Aorta (tissue), 5 donors: Measurements from ENCODE around the gene CLIC4. TPM values are rescaled to one million over a fixed set of nuclear protein-coding genes. Genes with fewer than 3 reads are reported as not detected.
A peak's percentile ranks its signal among the peaks of the same experiment; 100 is the strongest.
"Not testable (repeated sequence)": the region's sequence is repeated elsewhere in the genome, so short reads cannot be mapped to it uniquely, and the experiment has no call there.

Experiments used
- ATAC-seq: fragments of 200-7000 bp; cut with Tn5 transposase; one replicate; pipeline ENCODE4 v1.9.1; 2022; ENCODE audit warnings: moderate library complexity; ENCODE audit not compliant: low FRiP score
- DNase-seq, 2 donors: peaks; one replicate each; pipeline ENCODE4 v3.0.0-alpha.2; 2020
- H3K27ac ChIP-seq, 2 donors: one replicate each; pipeline ENCODE4 v1.5.1; 2013; ENCODE audit warnings: low read length in 2 of 2, mild to moderate bottlenecking in 2 of 2, moderate library complexity in 2 of 2, control low read depth in 1 of 2, inconsistent platforms in 1 of 2, low read depth in 1 of 2
- H3K27me3 ChIP-seq, 2 donors: one replicate each; pipeline ENCODE4 v1.6.1; 2013; ENCODE audit warnings: control low read depth in 1 of 2, low read length in 1 of 2, mild to moderate bottlenecking in 1 of 2, moderate library complexity in 1 of 2; ENCODE audit not compliant: insufficient read depth in 2 of 2, control insufficient read depth in 1 of 2
- H3K36me3 ChIP-seq, 2 donors: one replicate each; pipeline ENCODE4 v1.6.1; 2013; ENCODE audit warnings: control low read depth in 1 of 2, low read length in 1 of 2, mild to moderate bottlenecking in 1 of 2; ENCODE audit not compliant: insufficient read depth in 2 of 2, control insufficient read depth in 1 of 2
- H3K4me1 ChIP-seq, 2 donors: one replicate each; pipeline ENCODE4 v1.6.1; 2013; ENCODE audit warnings: low read length in 2 of 2, control low read depth in 1 of 2, mild to moderate bottlenecking in 1 of 2, moderate library complexity in 1 of 2; ENCODE audit not compliant: insufficient read depth in 2 of 2, control insufficient read depth in 1 of 2
- H3K4me3 ChIP-seq, 2 donors: one replicate each; pipeline ENCODE4 v1.5.1; 2013; ENCODE audit warnings: low read length in 2 of 2, control low read depth in 1 of 2, mild to moderate bottlenecking in 1 of 2
- H3K9me3 ChIP-seq: one replicate; pipeline ENCODE4 v1.6.1; 2013; ENCODE audit warnings: mild to moderate bottlenecking, low read length; ENCODE audit not compliant: control insufficient read depth
- WGBS, 2 donors: extraction: QIAGEN DNeasy Blood & Tissue Kit; methylation state at CpG; one replicate each; pipeline ENCODE4 v1.1.7; 2013; 5-methylcytosine and 5-hydroxymethylcytosine counted together
- intact Hi-C, 2 donors: fragments of 100-400 bp; cut with DNase I; formaldehyde crosslinking; loops; one replicate each; pipeline versions ENCODE4 v1.14.2 to v1.15.0; 2022
- polyA plus RNA-seq, 2 donors: library from polyadenylated mRNA; stranded (reverse); fragments of 200-250 nt; gene quantifications; one replicate each; pipeline ENCODE4 v1.2.3, GENCODE V29; 2013
- total RNA-seq, 2 donors: library from RNA; stranded (reverse); fragmentation: NEBNext Ultra II Directional; extraction: Animal tissue kit (Norgen Biotek cat#: 25700); gene quantifications; one replicate each; pipeline ENCODE4 v1.2.1, GENCODE V29; 2021
- donor health status: healthy with polysubstance abuse.
- donor health status: Bipolar disorder and iron deficiency.
- donor health status: DM: no; HTN: no; CAD: no.
- donor health status: DM: no; HTN: no; CAD: no.
- donor health status: DM: yes; HTN: yes; CAD: no.

Gene CLIC4
- total and polyA plus RNA-seq, 4 donors = 278 to 941 (median 399) TPM

- H3K27ac ChIP-seq = peak overlapping the region in 1 of 2 donors; percentile 4
- ATAC-seq (peak; percentile 48), DNase-seq (no peak)
- H3K36me3 ChIP-seq = no peaks in the 10 kb centered on the region
- no peaks in the 10 kb centered on the region for H3K9me3 ChIP-seq
- intact Hi-C loops = no loop called here
- H3K27me3 ChIP-seq = no peaks in the 10 kb centered on the region
- H3K4me1 ChIP-seq = no peaks in the 10 kb centered on the region
- no peak overlapping the region for H3K4me3 ChIP-seq
- WGBS, 2 donors = 59 to 60% methylated on average over 5 of the region's 5 CpGs
Observed at GRCh38 chr1:24725209-24725651, 20.0 kb upstream of the CLIC4 start.

GRCh38 chr1:24726741-24727140 is 18.5 kb upstream of the CLIC4 start:
- no peak for ATAC-seq
- 92 to 95% methylated on average over 4 of the region's 4 CpGs for WGBS, 2 donors

GRCh38 chr1:24727501-24728216 is 17.6 kb upstream of the CLIC4 start:
- WGBS, 2 donors = 74% methylated on average over 9 of the region's 9 CpGs
- DNase-seq = peak; percentile 82 to 87
- intact Hi-C loops = no loop called here

More at GRCh38 chr1:24726741-24727140, 18.5 kb upstream of the CLIC4 start:
- no peak overlapping the region for H3K4me3 ChIP-seq
- H3K36me3 ChIP-seq = no peaks in the 10 kb centered on the region
- intact Hi-C loops = no loop called here
- DNase-seq = no peak
- H3K9me3 ChIP-seq = no peaks in the 10 kb centered on the region
- no peak overlapping the region for H3K27ac ChIP-seq
- H3K27me3 ChIP-seq = no peaks in the 10 kb centered on the region
- no peaks in the 10 kb centered on the region for H3K4me1 ChIP-seq

GRCh38 chr1:24728982-24729381 is 16.3 kb upstream of the CLIC4 start:
- WGBS, 2 donors = 94 to 95% methylated on average over 10 of the region's 10 CpGs
- DNase-seq (peak in 1 of 2 donors; percentile 27), ATAC-seq (no peak)
- no peaks in the 10 kb centered on the region for H3K27me3 ChIP-seq
- intact Hi-C loops = no loop called here
- H3K4me3 ChIP-seq = no peak overlapping the region
- no peaks in the 10 kb centered on the region for H3K36me3 ChIP-seq
- no peak overlapping the region for H3K27ac ChIP-seq
- H3K4me1 ChIP-seq = no peaks in the 10 kb centered on the region
- H3K9me3 ChIP-seq = no peaks in the 10 kb centered on the region

More at GRCh38 chr1:24727501-24728216, 17.6 kb upstream of the CLIC4 start:
- Histone ChIP-seq H3K36me3 (no peaks in the 10 kb centered on the region), H3K9me3 (no peaks in the 10 kb centered on the region), H3K27ac (no peak overlapping the region), H3K27me3 (no peaks in the 10 kb centered on the region), H3K4me3 (no peak overlapping the region), H3K4me1 (no peaks in the 10 kb centered on the region)
- ATAC-seq = no peak

GRCh38 chr1:24732186-24732885 is 12.9 kb upstream of the CLIC4 start:
- Histone ChIP-seq H3K36me3 (no peaks in the 10 kb centered on the region), H3K4me3 (no peak overlapping the region), H3K4me1 (no peaks in the 10 kb centered on the region), H3K27me3 (no peaks in the 10 kb centered on the region), H3K27ac (no peak overlapping the region), H3K9me3 (no peaks in the 10 kb centered on the region)
- ATAC-seq (no peak), DNase-seq (peak in 1 of 2 donors; percentile 10)
- intact Hi-C loops = no loop called here
- WGBS, 2 donors = 83% methylated on average over 4 of the region's 4 CpGs

- DNase-seq, H3K27ac ChIP-seq, intact Hi-C loops, H3K36me3 ChIP-seq, H3K9me3 ChIP-seq, H3K4me1 ChIP-seq, H3K27me3 ChIP-seq, H3K4me3 ChIP-seq: not testable (repeated sequence)
- ATAC-seq = peak; percentile 61
- WGBS, 2 donors = 90 to 97% methylated on average over 7 of the region's 7 CpGs
Observed at GRCh38 chr1:24733342-24733741, 11.9 kb upstream of the CLIC4 start.

GRCh38 chr1:24735156-24735508 is 10.1 kb upstream of the CLIC4 start:
- H3K4me1 ChIP-seq = no peaks in the 10 kb centered on the region
- H3K27ac ChIP-seq = no peak overlapping the region
- H3K36me3 ChIP-seq = no peaks in the 10 kb centered on the region
- no peaks in the 10 kb centered on the region for H3K27me3 ChIP-seq
- 84% methylated on average over 5 of the region's 5 CpGs for WGBS, 2 donors
- ATAC-seq = no peak
- H3K9me3 ChIP-seq = no peaks in the 10 kb centered on the region
- no peak for DNase-seq
- H3K4me3 ChIP-seq = no peak overlapping the region
- intact Hi-C loops = no loop called here

- Histone ChIP-seq H3K4me3 (no peak overlapping the region), H3K9me3 (no peaks in the 10 kb centered on the region), H3K27ac (peak overlapping the region in 1 of 2 donors; percentile 25), H3K36me3 (no peaks in the 10 kb centered on the region), H3K27me3 (no peaks in the 10 kb centered on the region), H3K4me1 (no peaks in the 10 kb centered on the region)
- WGBS, 2 donors = 32 to 34% methylated on average over 16 of the region's 16 CpGs
- intact Hi-C loops = no loop called here
- DNase-seq = peak in 1 of 2 donors; percentile 52
- ATAC-seq = peak; percentile 57
Observed at GRCh38 chr1:24735509-24736375, 9.5 kb upstream of the CLIC4 start.
